HG02642 (cell line): ENCODE measurements around the gene ARHGDIG.

Experiments
- ATAC-seq: cut with Tn5 transposase; IDR thresholded peaks from one replicate; pipeline ENCODE4 v1.9.1; 2021; ENCODE audit warnings: mild to moderate bottlenecking; ENCODE audit not compliant: unreplicated experiment, poor library complexity

Gene ARHGDIG

GRCh38 chr16:279531-279930, 860 bp upstream of the ARHGDIG start:
- ATAC-seq: no peak

- ATAC-seq: no peak
Observed at GRCh38 chr16:280005-280460, 358 bp upstream of the ARHGDIG start.

GRCh38 chr16:280991-281659, 734 bp downstream of the ARHGDIG start:
- ATAC-seq: no peak

GRCh38 chr16:281660-282255, 1.4 kb downstream of the ARHGDIG start:
- no peak for ATAC-seq

GRCh38 chr16:282491-282890, 2.1 kb downstream of the ARHGDIG start:
- ATAC-seq: no peak

GRCh38 chr16:283033-283805, 2.8 kb downstream of the ARHGDIG start, which contains the start of gene PDIA2:
Gene PDIA2 (plus strand): TSS chr16:283164. CDS start chr16:283170, 6 bp downstream.
- ATAC-seq: no peak

GRCh38 chr16:284204-285120, 4.1 kb downstream of the ARHGDIG start:
- ATAC-seq: no peak

- ATAC-seq: no peak
Observed at GRCh38 chr16:285146-286055, 5.0 kb downstream of the ARHGDIG start.

- ATAC-seq: no peak
Observed at GRCh38 chr16:286491-287297, 6.3 kb downstream of the ARHGDIG start.

GRCh38 chr16:287298-287811, 7.0 kb downstream of the ARHGDIG start:
- ATAC-seq: no peak

GRCh38 chr16:287981-288920, 7.9 kb downstream of the ARHGDIG start:
- no peak for ATAC-seq

GRCh38 chr16:289395-289997, 9.1 kb downstream of the ARHGDIG start:
- ATAC-seq: no peak

- no peak for ATAC-seq
Observed at GRCh38 chr16:290015-290680, 9.8 kb downstream of the ARHGDIG start.

- ATAC-seq: no peak
Observed at GRCh38 chr16:290681-291405, 10.5 kb downstream of the ARHGDIG start.

GRCh38 chr16:291539-291938, 11.1 kb downstream of the ARHGDIG start:
- ATAC-seq: no peak
